ENCODE measurements around the gene SSPN. TPM values are rescaled to one million over a fixed set of nuclear protein-coding genes. Genes with fewer than 3 reads are reported as not detected.

The SSPN gene
- polyA plus RNA-seq, 1 donor from 2014 or later = 0.26 TPM

- Histone ChIP-seq H3K79me2 (replicated peaks; ENCODE audit: insufficient read depth, low read length) (no peaks in the 10 kb centered on the region), H4K20me1 (ENCODE audit: insufficient read depth) (no peaks in the 10 kb centered on the region), H3K36me3 (ENCODE audit: insufficient read depth, low read length) (no peaks in the 10 kb centered on the region), H3K9me3 (ENCODE audit: low read length) (no peaks in the 10 kb centered on the region), H3K27ac (ENCODE audit: low read length) (no peak overlapping the region), H2AFZ (ENCODE audit: low read depth, low read length) (no peak overlapping the region), H3K9me2 (ENCODE audit: insufficient read depth, low read length) (no peaks in the 10 kb centered on the region), H3K4me3 (ENCODE audit: low read length) (peak overlapping the region; percentile 70), H3K4me2 (ENCODE audit: low read length) (peak overlapping the region; percentile 21), H3K9ac (ENCODE audit: low read length) (peak overlapping the region; percentile 54), H3F3A (ENCODE audit: insufficient read depth, low read length, poor library complexity, severe bottlenecking) (no peaks in the 10 kb centered on the region), H3K27me3 (ENCODE audit: insufficient read depth, low read depth, low read length) (peaks cover 35% of the 10 kb centered on the region)
- TF ChIP-seq EP300 (conservative IDR thresholded peaks at IDR 0.05; ENCODE audit: poor library complexity, severe bottlenecking) (no peak), POLR2AphosphoS5 (IDR thresholded peaks at IDR 0.05) (no peak), TAF1 (IDR thresholded peaks at IDR 0.05; ENCODE audit: low read depth) (no peak)
Measured at GRCh38 chr12:26227361-26227745, 32.0 kb downstream of the SSPN start.

- Histone ChIP-seq H2AFZ (ENCODE audit: low read depth, low read length) (no peak overlapping the region), H3K27ac (ENCODE audit: low read length) (no peak overlapping the region), H3K79me2 (replicated peaks; ENCODE audit: insufficient read depth, low read length) (no peaks in the 10 kb centered on the region), H3K9me2 (ENCODE audit: insufficient read depth, low read length) (no peaks in the 10 kb centered on the region), H3K4me3 (ENCODE audit: low read length) (no peak overlapping the region), H3K4me2 (ENCODE audit: low read length) (no peak overlapping the region), H3K9me3 (ENCODE audit: low read length) (no peaks in the 10 kb centered on the region), H4K20me1 (ENCODE audit: insufficient read depth) (no peaks in the 10 kb centered on the region), H3F3A (ENCODE audit: insufficient read depth, low read length, poor library complexity, severe bottlenecking) (no peaks in the 10 kb centered on the region), H3K27me3 (ENCODE audit: insufficient read depth, low read depth, low read length) (peaks cover 32% of the 10 kb centered on the region), H3K36me3 (ENCODE audit: insufficient read depth, low read length) (no peaks in the 10 kb centered on the region), H3K9ac (ENCODE audit: low read length) (no peak overlapping the region)
- TF ChIP-seq POLR2AphosphoS5 (IDR thresholded peaks at IDR 0.05) = no peak
- no peak for TF ChIP-seq SMC3 (conservative IDR thresholded peaks at IDR 0.05; ENCODE audit: poor library complexity)
- no peak for TF ChIP-seq TAF1 (IDR thresholded peaks at IDR 0.05; ENCODE audit: low read depth)
- TF ChIP-seq REST (IDR thresholded peaks at IDR 0.05; ENCODE audit: borderline replicate concordance) = no peak
- no peak for TF ChIP-seq EZH2 (IDR thresholded peaks at IDR 0.05; ENCODE audit: borderline replicate concordance, insufficient read depth, low read length, poor library complexity, severe bottlenecking)
- no peak for TF ChIP-seq RAD21 (conservative IDR thresholded peaks at IDR 0.05)
- TF ChIP-seq EP300 (conservative IDR thresholded peaks at IDR 0.05; ENCODE audit: poor library complexity, severe bottlenecking) = no peak
- TF ChIP-seq, protein P1, sequence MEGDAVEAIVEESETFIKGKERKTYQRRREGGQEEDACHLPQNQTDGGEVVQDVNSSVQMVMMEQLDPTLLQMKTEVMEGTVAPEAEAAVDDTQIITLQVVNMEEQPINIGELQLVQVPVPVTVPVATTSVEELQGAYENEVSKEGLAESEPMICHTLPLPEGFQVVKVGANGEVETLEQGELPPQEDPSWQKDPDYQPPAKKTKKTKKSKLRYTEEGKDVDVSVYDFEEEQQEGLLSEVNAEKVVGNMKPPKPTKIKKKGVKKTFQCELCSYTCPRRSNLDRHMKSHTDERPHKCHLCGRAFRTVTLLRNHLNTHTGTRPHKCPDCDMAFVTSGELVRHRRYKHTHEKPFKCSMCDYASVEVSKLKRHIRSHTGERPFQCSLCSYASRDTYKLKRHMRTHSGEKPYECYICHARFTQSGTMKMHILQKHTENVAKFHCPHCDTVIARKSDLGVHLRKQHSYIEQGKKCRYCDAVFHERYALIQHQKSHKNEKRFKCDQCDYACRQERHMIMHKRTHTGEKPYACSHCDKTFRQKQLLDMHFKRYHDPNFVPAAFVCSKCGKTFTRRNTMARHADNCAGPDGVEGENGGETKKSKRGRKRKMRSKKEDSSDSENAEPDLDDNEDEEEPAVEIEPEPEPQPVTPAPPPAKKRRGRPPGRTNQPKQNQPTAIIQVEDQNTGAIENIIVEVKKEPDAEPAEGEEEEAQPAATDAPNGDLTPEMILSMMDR (IDR thresholded peaks at IDR 0.05; ENCODE audit: poor library complexity, severe bottlenecking) = no peak
- TF ChIP-seq MXI1 (conservative IDR thresholded peaks at IDR 0.05; ENCODE audit: poor library complexity, severe bottlenecking) = no peak
Measured at GRCh38 chr12:26229910-26230309, 34.5 kb downstream of the SSPN start.

DNA sequence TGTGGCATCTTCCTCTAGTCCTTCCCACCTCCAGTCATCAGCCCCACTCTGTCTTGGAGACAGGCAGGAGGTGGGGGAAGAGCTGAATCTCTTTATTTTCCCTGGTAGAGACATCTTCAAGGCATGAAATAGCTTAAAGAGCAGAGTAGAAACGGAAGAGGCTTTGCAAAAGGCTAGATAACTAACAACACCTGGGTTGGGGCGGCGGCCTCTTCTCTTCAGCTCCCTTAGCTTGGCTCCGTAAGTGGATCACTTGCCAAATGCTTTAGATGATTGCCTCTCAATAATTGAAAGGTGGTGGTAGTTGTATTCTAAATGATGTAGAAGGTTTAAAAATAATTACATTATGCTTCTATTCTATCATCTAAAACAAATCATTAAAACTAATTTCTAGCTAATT, 36.1 kb downstream of the SSPN start:
- Histone ChIP-seq H3K4me3 (ENCODE audit: low read length) (no peak overlapping the region), H3K27me3 (ENCODE audit: insufficient read depth, low read depth, low read length) (peaks cover 19% of the 10 kb centered on the region), H4K20me1 (ENCODE audit: insufficient read depth) (no peaks in the 10 kb centered on the region), H3K9ac (ENCODE audit: low read length) (no peak overlapping the region), H3K9me2 (ENCODE audit: insufficient read depth, low read length) (no peaks in the 10 kb centered on the region), H3K79me2 (replicated peaks; ENCODE audit: insufficient read depth, low read length) (no peaks in the 10 kb centered on the region), H3F3A (ENCODE audit: insufficient read depth, low read length, poor library complexity, severe bottlenecking) (no peaks in the 10 kb centered on the region), H3K27ac (ENCODE audit: low read length) (no peak overlapping the region), H3K9me3 (ENCODE audit: low read length) (no peaks in the 10 kb centered on the region), H3K36me3 (ENCODE audit: insufficient read depth, low read length) (no peaks in the 10 kb centered on the region), H2AFZ (ENCODE audit: low read depth, low read length) (no peak overlapping the region), H3K4me2 (ENCODE audit: low read length) (no peak overlapping the region)
- TF ChIP-seq, protein P1 (IDR thresholded peaks at IDR 0.05; ENCODE audit: poor library complexity, severe bottlenecking) = no peak
- no peak for TF ChIP-seq REST (IDR thresholded peaks at IDR 0.05; ENCODE audit: borderline replicate concordance)
- no peak for TF ChIP-seq POLR2AphosphoS5 (IDR thresholded peaks at IDR 0.05)
- TF ChIP-seq MXI1 (conservative IDR thresholded peaks at IDR 0.05; ENCODE audit: poor library complexity, severe bottlenecking) = no peak
- TF ChIP-seq EZH2 (IDR thresholded peaks at IDR 0.05; ENCODE audit: borderline replicate concordance, insufficient read depth, low read length, poor library complexity, severe bottlenecking) = no peak
- no peak for TF ChIP-seq SMC3 (conservative IDR thresholded peaks at IDR 0.05; ENCODE audit: poor library complexity)
- TF ChIP-seq RAD21 (conservative IDR thresholded peaks at IDR 0.05) = no peak
- TF ChIP-seq TAF1 (IDR thresholded peaks at IDR 0.05; ENCODE audit: low read depth) = no peak
- TF ChIP-seq EP300 (conservative IDR thresholded peaks at IDR 0.05; ENCODE audit: poor library complexity, severe bottlenecking) = no peak

Data from neural cell (in vitro differentiated cells).